Measurements from ENCODE around the gene UQCRHL.

Gene UQCRHL

GRCh38 chr1:15797614-15798390 is 9.6 kb downstream of the UQCRHL start:
- TF ChIP-seq CTCF (IDR thresholded peaks at IDR 0.05; ENCODE audit: low read depth, low read length), result no peak
- in situ Hi-C loops (cut with HindIII; ENCODE audit: low sequenced_read_pairs), result no loop called here
- no peak for DNase-seq (ENCODE audit: low read depth, low spot score)
- H3K4me3 ChIP-seq (ENCODE audit: low read depth, low read length), result no peak overlapping the region

GRCh38 chr1:15796086-15796462 is 11.4 kb downstream of the UQCRHL start:
- in situ Hi-C loops (cut with HindIII; ENCODE audit: low sequenced_read_pairs), result no loop called here

GRCh38 chr1:15788624-15789301 is 18.7 kb downstream of the UQCRHL start:
- no peak overlapping the region for H3K4me3 ChIP-seq (ENCODE audit: low read depth, low read length)
- peak; percentile 47 for DNase-seq (ENCODE audit: low read depth, low spot score)

More at GRCh38 chr1:15796086-15796462, 11.4 kb downstream of the UQCRHL start:
- H3K4me3 ChIP-seq (ENCODE audit: low read depth, low read length), result no peak overlapping the region
- no peak for DNase-seq (ENCODE audit: low read depth, low spot score)
- no peak for TF ChIP-seq CTCF (IDR thresholded peaks at IDR 0.05; ENCODE audit: low read depth, low read length)

GRCh38 chr1:15786581-15786980 is 20.9 kb downstream of the UQCRHL start:
- H3K4me3 ChIP-seq (ENCODE audit: low read depth, low read length), result no peak overlapping the region
- in situ Hi-C loops (cut with HindIII; ENCODE audit: low sequenced_read_pairs), result no loop called here
- no peak for TF ChIP-seq CTCF (IDR thresholded peaks at IDR 0.05; ENCODE audit: low read depth, low read length)
- peak; percentile 48 for DNase-seq (ENCODE audit: low read depth, low spot score)

More at GRCh38 chr1:15788624-15789301, 18.7 kb downstream of the UQCRHL start:
- no peak for TF ChIP-seq CTCF (IDR thresholded peaks at IDR 0.05; ENCODE audit: low read depth, low read length)
- in situ Hi-C loops (cut with HindIII; ENCODE audit: low sequenced_read_pairs), result no loop called here

- no peak for DNase-seq (ENCODE audit: low read depth, low spot score)
- no peak overlapping the region for H3K4me3 ChIP-seq (ENCODE audit: low read depth, low read length)
- in situ Hi-C loops (cut with HindIII; ENCODE audit: low sequenced_read_pairs), result no loop called here
- no peak for TF ChIP-seq CTCF (IDR thresholded peaks at IDR 0.05; ENCODE audit: low read depth, low read length)
Measured at GRCh38 chr1:15785683-15786082, 21.8 kb downstream of the UQCRHL start.

- no peak for DNase-seq (ENCODE audit: low read depth, low spot score)
- no peak overlapping the region for H3K4me3 ChIP-seq (ENCODE audit: low read depth, low read length)
- TF ChIP-seq CTCF (IDR thresholded peaks at IDR 0.05; ENCODE audit: low read depth, low read length), result no peak
- in situ Hi-C loops (cut with HindIII; ENCODE audit: low sequenced_read_pairs), result no loop called here
Measured at GRCh38 chr1:15777909-15778707, 29.3 kb downstream of the UQCRHL start.

All from astrocyte of the spinal cord (primary cell).